Measurements from ENCODE around the gene ARFGAP3. TPM values are rescaled to one million over a fixed set of nuclear protein-coding genes. Genes with fewer than 3 reads are reported as not detected.

The ARFGAP3 gene
- total RNA-seq, 2 experiments from 2014 or later, result 19.5 to 21.4 TPM

DNA sequence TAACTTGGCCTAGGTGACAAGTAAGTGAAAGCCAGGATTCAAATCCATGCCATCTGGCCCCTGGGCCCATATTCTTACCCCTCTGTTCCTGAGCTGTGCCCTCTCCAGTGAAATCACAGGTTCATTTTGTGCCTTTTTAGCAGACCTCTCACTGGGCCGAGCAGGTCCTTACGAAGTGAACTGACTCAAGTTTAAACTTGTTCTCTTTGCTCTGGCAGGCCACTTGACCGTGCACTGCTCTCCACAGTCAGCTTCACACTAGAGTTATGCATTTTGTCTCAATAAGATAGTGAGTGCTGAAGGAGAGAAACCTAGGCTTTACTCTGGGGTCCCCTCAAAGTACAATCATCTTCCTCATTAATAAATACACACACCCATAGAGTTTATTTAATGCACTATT lies 40.7 kb downstream of the ARFGAP3 start:
- ChIA-PET CTCF (no interaction called here), POLR2A (no interaction called here)
- Mint-ChIP-seq H3K9me3 (no peaks in the 10 kb centered on the region), H3K36me3 (ENCODE audit: low read depth) (peaks cover 76% of the 10 kb centered on the region), H3K4me3 (no peak overlapping the region), H3K27me3 (no peaks in the 10 kb centered on the region), H3K4me1 (ENCODE audit: low read depth) (peaks cover 7% of the 10 kb centered on the region), H3K27ac (no peak overlapping the region)
- ATAC-seq (ENCODE audit: poor library complexity) (no peak), DNase-seq (no peak)
- Histone ChIP-seq H3K4me1 (ENCODE audit: insufficient read depth, low read length) (no peaks in the 10 kb centered on the region), H3K27me3 (ENCODE audit: control insufficient read depth in 1 of 2, insufficient read depth in 2 of 2, low read length in 2 of 2) (no peaks in the 10 kb centered on the region), H3K36me3 (ENCODE audit: insufficient read depth, low read length) (peaks cover 35% of the 10 kb centered on the region), H3K27ac (ENCODE audit: low read depth in 1 of 2, low read length in 2 of 2) (no peak overlapping the region), H3K9me3 (ENCODE audit: control insufficient read depth in 1 of 2, insufficient read depth in 1 of 2, low read length in 2 of 2) (no peaks in the 10 kb centered on the region), H3K4me3 (ENCODE audit: low read length) (no peak overlapping the region)
- intact Hi-C loops (cut with DNase I, micrococcal nuclease), result no loop called here
- TF ChIP-seq, protein P1, sequence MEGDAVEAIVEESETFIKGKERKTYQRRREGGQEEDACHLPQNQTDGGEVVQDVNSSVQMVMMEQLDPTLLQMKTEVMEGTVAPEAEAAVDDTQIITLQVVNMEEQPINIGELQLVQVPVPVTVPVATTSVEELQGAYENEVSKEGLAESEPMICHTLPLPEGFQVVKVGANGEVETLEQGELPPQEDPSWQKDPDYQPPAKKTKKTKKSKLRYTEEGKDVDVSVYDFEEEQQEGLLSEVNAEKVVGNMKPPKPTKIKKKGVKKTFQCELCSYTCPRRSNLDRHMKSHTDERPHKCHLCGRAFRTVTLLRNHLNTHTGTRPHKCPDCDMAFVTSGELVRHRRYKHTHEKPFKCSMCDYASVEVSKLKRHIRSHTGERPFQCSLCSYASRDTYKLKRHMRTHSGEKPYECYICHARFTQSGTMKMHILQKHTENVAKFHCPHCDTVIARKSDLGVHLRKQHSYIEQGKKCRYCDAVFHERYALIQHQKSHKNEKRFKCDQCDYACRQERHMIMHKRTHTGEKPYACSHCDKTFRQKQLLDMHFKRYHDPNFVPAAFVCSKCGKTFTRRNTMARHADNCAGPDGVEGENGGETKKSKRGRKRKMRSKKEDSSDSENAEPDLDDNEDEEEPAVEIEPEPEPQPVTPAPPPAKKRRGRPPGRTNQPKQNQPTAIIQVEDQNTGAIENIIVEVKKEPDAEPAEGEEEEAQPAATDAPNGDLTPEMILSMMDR (IDR thresholded peaks at IDR 0.05), result no peak

DNA sequence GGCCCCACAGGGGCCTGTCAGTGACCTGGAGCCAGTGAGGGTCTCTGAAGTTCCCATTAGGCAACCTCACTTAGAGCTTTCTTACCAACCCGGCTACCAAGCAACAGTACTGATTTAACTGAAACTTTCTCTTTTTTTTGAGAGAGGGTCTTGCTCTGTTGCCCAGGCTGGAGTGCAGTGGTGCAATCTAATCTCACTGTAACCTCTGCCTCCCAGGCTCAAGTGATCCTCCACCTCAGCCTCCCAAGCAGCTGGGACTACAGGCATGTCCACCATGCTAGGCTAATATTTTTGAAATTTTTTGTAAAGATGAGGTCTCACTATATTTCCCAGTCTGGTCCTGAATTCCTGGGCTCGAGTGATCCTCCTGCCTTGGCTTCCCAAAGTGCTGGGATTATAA lies 42.5 kb downstream of the ARFGAP3 start:
- ChIA-PET CTCF (no interaction called here), POLR2A (no interaction called here)
- H3K4me1 ChIP-seq (ENCODE audit: insufficient read depth, low read length), result no peaks in the 10 kb centered on the region
- H3K27ac ChIP-seq (ENCODE audit: low read depth in 1 of 2, low read length in 2 of 2), result no peak overlapping the region
- H3K4me1 Mint-ChIP-seq (ENCODE audit: low read depth), result no peaks in the 10 kb centered on the region
- no peaks in the 10 kb centered on the region for H3K27me3 ChIP-seq (ENCODE audit: control insufficient read depth in 1 of 2, insufficient read depth in 2 of 2, low read length in 2 of 2)
- H3K4me3 Mint-ChIP-seq, result no peak overlapping the region
- H3K36me3 ChIP-seq (ENCODE audit: insufficient read depth, low read length), result peaks cover 44% of the 10 kb centered on the region
- ATAC-seq (ENCODE audit: poor library complexity), result no peak
- DNase-seq, result no peak
- H3K9me3 Mint-ChIP-seq, result no peaks in the 10 kb centered on the region
- TF ChIP-seq, protein P1 (IDR thresholded peaks at IDR 0.05), result no peak
- peaks cover 75% of the 10 kb centered on the region for H3K36me3 Mint-ChIP-seq (ENCODE audit: low read depth)
- intact Hi-C loops (cut with DNase I, micrococcal nuclease), result loop anchor here in 1 of 2 experiments (5.0 kb wide), 1 partner anchor 152 kb away; no protein-coding TSS in a partner anchor
- no peaks in the 10 kb centered on the region for H3K9me3 ChIP-seq (ENCODE audit: control insufficient read depth in 1 of 2, insufficient read depth in 1 of 2, low read length in 2 of 2)
- H3K4me3 ChIP-seq (ENCODE audit: low read length), result no peak overlapping the region
- no peaks in the 10 kb centered on the region for H3K27me3 Mint-ChIP-seq
- H3K27ac Mint-ChIP-seq, result no peak overlapping the region

DNA sequence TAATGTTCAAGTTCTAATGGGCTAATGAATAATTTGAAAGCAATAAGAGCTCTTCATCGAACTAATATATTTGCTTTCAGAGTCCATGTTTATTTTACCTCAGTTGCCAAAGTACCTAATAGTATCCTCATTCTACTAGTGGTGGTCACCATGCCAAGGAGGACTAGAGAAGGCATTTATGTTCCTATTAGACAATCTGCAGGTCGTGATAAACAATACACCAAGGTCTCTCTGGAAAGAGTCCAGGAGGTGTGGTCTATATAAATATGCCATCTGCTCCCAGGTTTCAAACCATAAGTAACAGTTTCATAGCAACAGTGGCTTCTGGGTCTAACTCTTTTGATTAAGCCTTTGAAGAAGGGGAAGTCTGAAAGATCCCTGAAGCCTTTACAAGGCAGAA lies 42.9 kb downstream of the ARFGAP3 start:
- TF ChIP-seq, protein P1 (IDR thresholded peaks at IDR 0.05), result no peak
- intact Hi-C loops (cut with DNase I, micrococcal nuclease), result loop anchor here in 1 of 2 experiments (5.0 kb wide), 1 partner anchor 152 kb away; no protein-coding TSS in a partner anchor
- ATAC-seq (ENCODE audit: poor library complexity) (no peak), DNase-seq (no peak)
- no peaks in the 10 kb centered on the region for H3K27me3 ChIP-seq (ENCODE audit: control insufficient read depth in 1 of 2, insufficient read depth in 2 of 2, low read length in 2 of 2)
- no peak overlapping the region for H3K27ac ChIP-seq (ENCODE audit: low read depth in 1 of 2, low read length in 2 of 2)
- Mint-ChIP-seq H3K9me3 (no peaks in the 10 kb centered on the region), H3K4me1 (ENCODE audit: low read depth) (no peaks in the 10 kb centered on the region), H3K27ac (no peak overlapping the region), H3K4me3 (no peak overlapping the region), H3K27me3 (no peaks in the 10 kb centered on the region), H3K36me3 (ENCODE audit: low read depth) (peaks cover 79% of the 10 kb centered on the region)
- ChIA-PET CTCF (no interaction called here), POLR2A (no interaction called here)
- H3K36me3 ChIP-seq (ENCODE audit: insufficient read depth, low read length), result peaks cover 45% of the 10 kb centered on the region
- no peaks in the 10 kb centered on the region for H3K4me1 ChIP-seq (ENCODE audit: insufficient read depth, low read length)
- H3K9me3 ChIP-seq (ENCODE audit: control insufficient read depth in 1 of 2, insufficient read depth in 1 of 2, low read length in 2 of 2), result no peaks in the 10 kb centered on the region
- no peak overlapping the region for H3K4me3 ChIP-seq (ENCODE audit: low read length)
